Spleen (tissue), 11 donors: ENCODE data around the gene NINJ1. TPM values are rescaled to one million over a fixed set of nuclear protein-coding genes. Genes with fewer than 3 reads are reported as not detected.
A peak's percentile ranks its signal among the peaks of the same experiment; 100 is the strongest.
"Not testable (repeated sequence)": the region's sequence is repeated elsewhere in the genome, so short reads cannot be mapped to it uniquely, and the experiment has no call there.

ENCODE experiments used
- DNase-seq: peaks from one replicate; pipeline ENCODE4 v3.0.0-alpha.2; 2020
- H3K27ac ChIP-seq, 8 donors: fragments of 200-600 bp; sonication (generic) in 7 of 8; 1 replicate in 4 of 8; 2 replicates in 4 of 8; pipeline versions ENCODE4 v1.5.0 to v1.8.0; 2016 to 2021; ENCODE audit warnings: inconsistent platforms in 4 of 8, mild to moderate bottlenecking in 4 of 8, moderate library complexity in 1 of 8
- H3K27me3 ChIP-seq, 7 donors: fragments of 200-600 bp; sonication (generic) in 6 of 7; replicated peaks in 1 of 7; 1 replicate in 4 of 7; 2 replicates in 3 of 7; pipeline versions ENCODE4 v1.5.0 to v1.8.0; 2016 to 2021; ENCODE audit warnings: inconsistent platforms in 3 of 7, mild to moderate bottlenecking in 1 of 7
- H3K36me3 ChIP-seq, 6 donors: fragments of 200-600 bp; sonication (generic) in 5 of 6; 1 replicate in 4 of 6; 2 replicates in 2 of 6; pipeline versions ENCODE4 v1.5.0 to v1.8.0; 2016 to 2021; ENCODE audit warnings: inconsistent platforms in 2 of 6
- H3K4me1 ChIP-seq, 6 donors: fragments of 200-600 bp; sonication (generic) in 5 of 6; 1 replicate in 3 of 6; 2 replicates in 3 of 6; pipeline versions ENCODE4 v1.5.0 to v1.8.0; 2016 to 2021; ENCODE audit warnings: inconsistent platforms in 3 of 6
- H3K4me3 ChIP-seq, 8 donors: fragments of 200-600 bp; sonication (generic) in 7 of 8; 1 replicate in 4 of 8; 2 replicates in 4 of 8; pipeline versions ENCODE4 v1.5.0 to v1.8.0; 2016 to 2021; ENCODE audit warnings: inconsistent platforms in 4 of 8, mild to moderate bottlenecking in 4 of 8, moderate library complexity in 2 of 8
- H3K9me3 ChIP-seq, 8 donors: fragments of 200-600 bp; sonication (generic) in 7 of 8; 1 replicate in 4 of 8; 2 replicates in 4 of 8; pipeline versions ENCODE4 v1.5.0 to v1.8.0; 2016 to 2021; ENCODE audit warnings: inconsistent platforms in 4 of 8
- POLR2A ChIP-seq, 3 donors: fragments of 450-650 bp; IDR thresholded peaks; one replicate each; pipeline ENCODE4 v1.5.1; 2017; ENCODE audit warnings: antibody characterized with exemption in 3 of 3, mild to moderate bottlenecking in 1 of 3
- POLR2AphosphoS5 ChIP-seq, 3 donors: sonication (generic); formaldehyde crosslinking; IDR thresholded peaks; one replicate each; pipeline ENCODE4 v1.5.1; 2017; ENCODE audit warnings: antibody characterized with exemption in 3 of 3
- WGBS, 5 donors: extraction: QIAGEN DNeasy Blood & Tissue Kit in 3 of 5; methylation state at CpG; one replicate each; pipeline versions ENCODE4 v1.1.5 to v1.1.7; 2013 to 2018; 5-methylcytosine and 5-hydroxymethylcytosine counted together
- intact Hi-C: fragments of 100-400 bp; cut with DNase I; formaldehyde crosslinking; loops from one replicate; pipeline ENCODE4 v1.15.0; 2023; ENCODE audit warnings: low total_unique reads
- polyA plus RNA-seq, 3 donors: library from polyadenylated mRNA; stranded (reverse); fragments of 200-250 nt; gene quantifications; one replicate each; pipeline ENCODE4 v1.2.1, GENCODE V29; 2013
- total RNA-seq, 7 donors: library from RNA; depleted of rRNA in 3 of 7; stranded (reverse); fragments of >200 nt in 3 of 7; fragmentation: NEBNext Ultra II Directional in 4 of 7; extraction: Animal tissue kit (Norgen Biotek cat#: 25700) in 4 of 7; gene quantifications; one replicate each; pipeline versions ENCODE4 v1.1.0 to v1.2.1, GENCODE V29; 2016 to 2021
- TF ChIP-seq, protein P1 (sequence below), 11 experiments: fragments of 200-600 bp in 7 of 11; fragments of 450-650 bp in 4 of 11; sonication (generic) in 4 of 11; IDR thresholded peaks in 8 of 11; conservative IDR thresholded peaks in 3 of 11; 1 replicate in 7 of 11; 2 replicates in 4 of 11; pipeline versions ENCODE4 v1.4.0 to v1.8.0; 2016 to 2021; ENCODE audit warnings: antibody characterized with exemption in 11 of 11, inconsistent platforms in 4 of 11, mild to moderate bottlenecking in 1 of 11
- donor health status: healthy with polysubstance abuse.
- donor health status: DM: no; HTN: no; CAD: no; lungs with moderate emphysema.
- donor health status: DM: no; HTN: no; CAD: no.
- donor health status: Bipolar disorder and iron deficiency.
- donor health status: healthy.
- donor health status: DM: no; HTN: no; CAD: no.
- donor health status: DM: yes; HTN: yes; CAD: no.

NINJ1 gene
- total and polyA plus RNA-seq, 10 donors = 26.5 to 142 (median 104) TPM

DNA sequence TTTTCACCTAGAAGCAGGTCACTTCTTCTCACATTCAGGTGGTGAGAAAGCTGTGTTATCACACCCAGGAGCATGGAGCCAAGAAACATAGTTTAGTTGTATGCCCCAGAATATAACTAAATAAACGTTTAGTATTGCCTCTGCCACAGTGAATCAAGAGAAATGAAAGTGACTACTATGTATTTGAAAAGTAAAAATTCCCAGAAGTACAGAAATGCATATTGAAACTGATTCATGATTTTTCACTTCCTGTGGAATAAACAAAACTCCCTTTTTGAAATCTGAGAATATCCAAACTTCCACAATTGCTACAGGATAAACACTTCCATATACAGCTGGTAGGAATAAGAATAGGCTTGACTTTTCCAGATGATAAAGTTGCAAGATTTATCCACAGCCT lies 15.3 kb upstream of the NINJ1 start:
- intact Hi-C loops = no loop called here
- 21 to 62% (median 30%) methylated on average over 1 of the region's 1 CpG for WGBS, 5 donors
- Histone ChIP-seq H3K27me3 (no peaks in the 10 kb centered on the region), H3K4me3 (no peak overlapping the region), H3K9me3 (peaks cover 0 to 7% (median 0%) of the 10 kb centered on the region in 8 donors), H3K4me1 (peaks cover 2 to 13% (median 5%) of the 10 kb centered on the region in 6 donors), H3K36me3 (no peaks in the 10 kb centered on the region), H3K27ac (peak overlapping the region in 1 of 8 donors; percentile 35)
- DNase-seq = no peak
- TF ChIP-seq, protein P1, sequence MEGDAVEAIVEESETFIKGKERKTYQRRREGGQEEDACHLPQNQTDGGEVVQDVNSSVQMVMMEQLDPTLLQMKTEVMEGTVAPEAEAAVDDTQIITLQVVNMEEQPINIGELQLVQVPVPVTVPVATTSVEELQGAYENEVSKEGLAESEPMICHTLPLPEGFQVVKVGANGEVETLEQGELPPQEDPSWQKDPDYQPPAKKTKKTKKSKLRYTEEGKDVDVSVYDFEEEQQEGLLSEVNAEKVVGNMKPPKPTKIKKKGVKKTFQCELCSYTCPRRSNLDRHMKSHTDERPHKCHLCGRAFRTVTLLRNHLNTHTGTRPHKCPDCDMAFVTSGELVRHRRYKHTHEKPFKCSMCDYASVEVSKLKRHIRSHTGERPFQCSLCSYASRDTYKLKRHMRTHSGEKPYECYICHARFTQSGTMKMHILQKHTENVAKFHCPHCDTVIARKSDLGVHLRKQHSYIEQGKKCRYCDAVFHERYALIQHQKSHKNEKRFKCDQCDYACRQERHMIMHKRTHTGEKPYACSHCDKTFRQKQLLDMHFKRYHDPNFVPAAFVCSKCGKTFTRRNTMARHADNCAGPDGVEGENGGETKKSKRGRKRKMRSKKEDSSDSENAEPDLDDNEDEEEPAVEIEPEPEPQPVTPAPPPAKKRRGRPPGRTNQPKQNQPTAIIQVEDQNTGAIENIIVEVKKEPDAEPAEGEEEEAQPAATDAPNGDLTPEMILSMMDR (IDR thresholded peaks at IDR 0.05 in 8 of 11, conservative IDR thresholded peaks at IDR 0.05 in 3 of 11) = no peak
- no peak for TF ChIP-seq POLR2A (IDR thresholded peaks at IDR 0.05)
- no peak for TF ChIP-seq POLR2AphosphoS5 (IDR thresholded peaks at IDR 0.05)

DNA sequence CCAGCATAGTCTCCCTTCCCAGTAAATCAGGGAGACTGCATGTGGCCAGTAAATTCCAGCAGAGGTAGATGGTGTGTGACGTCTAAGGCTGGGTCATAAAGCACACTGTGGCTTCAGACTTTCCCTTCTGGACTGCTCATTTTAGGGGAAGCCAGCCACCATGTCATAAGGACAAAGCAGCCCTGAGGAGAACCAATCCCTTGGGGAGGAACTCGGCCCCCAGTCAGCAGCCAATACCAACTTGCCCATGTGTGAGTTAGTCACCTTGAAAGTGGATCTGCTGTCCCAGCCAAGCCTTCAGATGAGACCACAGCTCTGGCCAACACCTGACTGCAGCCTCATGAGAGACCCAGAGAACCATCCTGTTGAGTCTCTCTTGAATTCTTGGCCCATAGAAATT lies 14.7 kb upstream of the NINJ1 start:
- DNase-seq = no peak
- Histone ChIP-seq H3K27ac (no peak overlapping the region), H3K27me3 (no peaks in the 10 kb centered on the region), H3K4me3 (no peak overlapping the region), H3K4me1 (peaks cover 8 to 19% (median 11%) of the 10 kb centered on the region in 6 donors), H3K36me3 (no peaks in the 10 kb centered on the region), H3K9me3 (peaks cover 0 to 7% (median 0%) of the 10 kb centered on the region in 8 donors)
- TF ChIP-seq, protein P1 (IDR thresholded peaks at IDR 0.05 in 8 of 11, conservative IDR thresholded peaks at IDR 0.05 in 3 of 11) = no peak
- TF ChIP-seq POLR2A (IDR thresholded peaks at IDR 0.05) = no peak
- no peak for TF ChIP-seq POLR2AphosphoS5 (IDR thresholded peaks at IDR 0.05)
- 82 to 100% (median 86%) methylated on average over 1 to 2 of the region's 2 CpGs for WGBS, 5 donors
- intact Hi-C loops = no loop called here

DNA sequence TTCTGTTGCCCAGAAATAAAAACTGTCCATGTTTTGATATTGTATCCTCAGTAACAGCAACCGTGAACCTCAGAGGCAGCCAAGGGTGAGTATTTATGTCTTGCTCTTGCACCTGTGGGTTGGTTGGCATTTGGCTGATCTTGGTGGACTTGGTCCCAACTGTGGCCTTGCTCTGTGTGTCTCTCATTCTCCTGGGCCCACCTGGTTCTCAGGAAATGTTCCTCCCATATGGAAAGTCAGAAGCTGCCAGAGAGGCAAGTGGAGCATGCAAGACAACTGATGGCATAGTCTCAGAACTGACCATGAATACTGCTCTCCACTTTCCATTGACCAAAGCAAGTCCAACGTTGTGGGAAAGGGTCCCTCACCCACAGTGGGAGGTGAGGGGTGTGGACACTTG lies 13.6 kb upstream of the NINJ1 start:
- 72 to 89% (median 76%) methylated on average over 2 of the region's 2 CpGs for WGBS, 5 donors
- H3K36me3 ChIP-seq = no peaks in the 10 kb centered on the region
- H3K27ac ChIP-seq = no peak overlapping the region
- H3K4me1 ChIP-seq = peaks cover 9 to 29% (median 19%) of the 10 kb centered on the region in 6 donors
- DNase-seq = no peak
- TF ChIP-seq POLR2A (IDR thresholded peaks at IDR 0.05) (no peak), POLR2AphosphoS5 (IDR thresholded peaks at IDR 0.05) (no peak)
- TF ChIP-seq, protein P1 (IDR thresholded peaks at IDR 0.05 in 8 of 11, conservative IDR thresholded peaks at IDR 0.05 in 3 of 11) = no peak
- no peak overlapping the region for H3K4me3 ChIP-seq
- no peaks in the 10 kb centered on the region for H3K27me3 ChIP-seq
- H3K9me3 ChIP-seq = peaks cover 0 to 7% (median 0%) of the 10 kb centered on the region in 8 donors
- intact Hi-C loops = no loop called here

DNA sequence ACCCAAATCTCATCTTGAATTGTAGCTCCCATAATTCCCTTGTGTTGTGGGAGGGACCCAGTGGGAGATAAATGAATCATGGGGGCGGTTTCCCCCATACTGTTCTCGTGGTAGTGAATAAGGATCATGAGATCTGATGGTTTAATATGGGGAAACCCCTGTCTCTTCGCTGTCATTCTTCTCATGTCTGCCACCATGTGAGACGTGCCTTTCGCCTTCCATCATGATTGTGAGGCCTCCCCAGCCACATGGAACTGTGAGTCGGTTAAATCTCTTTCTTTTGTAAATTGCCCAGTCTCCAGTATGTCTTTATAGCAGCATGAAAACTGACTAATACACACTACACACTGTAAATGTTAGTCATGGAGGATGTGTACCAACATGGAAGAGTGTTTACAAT lies 12.6 kb upstream of the NINJ1 start:
- DNase-seq, H3K9me3 ChIP-seq, intact Hi-C loops, H3K4me3 ChIP-seq, H3K27ac ChIP-seq, H3K36me3 ChIP-seq, H3K27me3 ChIP-seq: not testable (repeated sequence)
- peaks cover 9 to 29% (median 19%) of the 10 kb centered on the region in 6 donors for H3K4me1 ChIP-seq
- 71 to 83% (median 76%) methylated on average over 6 of the region's 6 CpGs for WGBS, 5 donors
